IPS-NIHi11 (cell line): ENCODE measurements around the gene STX3.
"Not testable (repeated sequence)": the region's sequence is repeated elsewhere in the genome, so short reads cannot be mapped to it uniquely, and the experiment has no call there.

ENCODE experiments used
- DNase-seq: peaks from one replicate; pipeline ENCODE4 v3.0.0; 2012; ENCODE audit warnings: mixed read lengths, low spot score

Gene STX3

GRCh38 chr11:59758401-59759037, 3.3 kb downstream of the STX3 start:
- DNase-seq: no peak

DNA sequence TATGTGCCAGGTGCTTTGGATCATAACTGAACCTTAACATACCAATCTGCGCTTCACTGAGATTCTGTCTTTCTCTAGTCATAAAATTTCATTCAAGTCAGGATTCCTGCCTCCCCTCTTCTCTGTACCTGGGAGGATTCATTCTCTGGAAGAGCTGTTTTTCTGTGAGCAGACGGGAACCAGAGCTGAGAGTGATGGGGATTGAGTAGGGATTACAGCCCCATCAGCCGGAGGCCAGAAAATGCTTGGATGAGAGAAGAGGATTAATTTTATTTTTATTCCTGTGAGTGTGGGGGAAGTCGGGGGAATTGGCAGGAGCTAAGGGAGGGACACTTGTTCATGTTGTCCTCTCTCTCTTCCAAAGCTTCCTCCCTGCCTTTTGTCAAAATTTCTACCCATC, 4.7 kb downstream of the STX3 start:
- DNase-seq: no peak

- DNase-seq: no peak
Observed at GRCh38 chr11:59760771-59761170, 5.6 kb downstream of the STX3 start.

DNA sequence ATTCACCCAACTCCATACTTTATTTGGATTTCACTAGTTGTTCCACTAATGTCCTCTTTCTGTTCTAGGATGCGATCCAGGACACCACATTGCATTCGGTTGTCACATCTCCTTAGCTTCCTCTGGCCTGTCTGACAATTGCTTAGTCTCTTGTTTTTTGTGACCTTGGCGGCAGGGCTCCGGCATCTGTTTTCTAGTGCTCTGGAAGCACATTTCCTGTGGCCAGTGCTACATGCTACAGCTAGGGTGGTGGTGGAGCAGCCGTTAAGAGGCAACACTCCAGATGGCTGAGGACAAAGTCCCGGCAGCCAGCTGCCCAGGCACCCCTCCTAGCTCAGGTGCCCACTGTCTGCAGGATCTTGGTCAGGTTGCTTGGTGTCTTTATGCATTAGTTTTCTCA, 6.8 kb downstream of the STX3 start:
- no peak for DNase-seq

- DNase-seq: no peak
Observed at GRCh38 chr11:59765068-59765735, 10.0 kb downstream of the STX3 start.

DNA sequence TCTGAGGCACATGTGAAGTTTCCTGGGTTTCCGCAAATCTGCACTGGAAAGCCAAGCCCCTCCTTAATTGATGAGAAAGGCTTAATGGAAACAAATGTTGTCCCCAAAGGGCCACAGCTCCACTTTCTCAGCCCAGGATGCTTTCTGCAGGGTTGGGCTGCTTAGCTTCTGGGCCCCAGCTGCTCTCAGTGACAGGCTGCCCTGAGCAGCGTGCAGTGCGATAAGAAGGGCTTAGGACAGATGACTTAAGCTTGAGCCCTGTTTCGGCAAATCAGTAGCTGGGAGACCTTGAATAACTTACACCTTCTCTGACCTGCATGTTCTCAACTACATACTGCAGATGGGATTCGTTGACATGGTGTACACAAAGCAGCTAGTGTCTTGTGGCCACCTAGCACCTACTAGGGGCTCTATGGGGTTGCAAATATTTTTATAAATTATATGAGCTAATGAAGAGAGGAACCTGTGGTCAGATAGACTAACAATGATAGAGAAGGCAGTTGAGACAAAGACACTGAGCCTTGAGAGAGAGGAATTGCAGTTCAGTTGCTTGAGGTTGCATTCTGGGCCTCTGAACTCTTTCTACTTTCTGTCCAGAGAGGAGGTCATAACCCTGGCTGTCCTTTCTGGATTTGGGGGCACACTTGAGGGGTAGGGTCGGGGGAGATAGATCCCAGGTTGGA, 11.5 kb downstream of the STX3 start:
- DNase-seq: no peak

DNA sequence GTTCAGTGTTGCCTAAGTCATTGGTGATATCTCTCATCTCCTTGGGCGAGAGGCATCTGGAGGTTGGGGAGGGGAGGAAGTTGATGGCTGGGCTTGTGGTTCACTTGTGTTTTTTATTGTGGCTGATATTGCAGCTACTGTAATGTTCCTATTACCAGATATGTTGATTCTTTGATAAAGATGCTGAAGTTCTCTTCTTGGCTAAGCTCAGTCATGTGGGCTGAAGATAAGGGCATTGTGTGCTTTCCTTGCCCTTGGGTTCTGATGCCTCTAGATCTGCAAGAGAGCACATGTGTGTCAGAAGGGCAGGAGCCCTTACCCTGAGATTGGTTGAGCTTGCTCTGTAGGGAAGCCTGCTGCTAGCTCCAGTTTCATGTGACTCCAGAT, 12.0 kb downstream of the STX3 start:
- no peak for DNase-seq

- DNase-seq: no peak
Observed at GRCh38 chr11:59769111-59769510, 13.9 kb downstream of the STX3 start.

GRCh38 chr11:59769828-59770227, 14.7 kb downstream of the STX3 start:
- no peak for DNase-seq

GRCh38 chr11:59770319-59770718, 15.1 kb downstream of the STX3 start:
- no peak for DNase-seq

DNA sequence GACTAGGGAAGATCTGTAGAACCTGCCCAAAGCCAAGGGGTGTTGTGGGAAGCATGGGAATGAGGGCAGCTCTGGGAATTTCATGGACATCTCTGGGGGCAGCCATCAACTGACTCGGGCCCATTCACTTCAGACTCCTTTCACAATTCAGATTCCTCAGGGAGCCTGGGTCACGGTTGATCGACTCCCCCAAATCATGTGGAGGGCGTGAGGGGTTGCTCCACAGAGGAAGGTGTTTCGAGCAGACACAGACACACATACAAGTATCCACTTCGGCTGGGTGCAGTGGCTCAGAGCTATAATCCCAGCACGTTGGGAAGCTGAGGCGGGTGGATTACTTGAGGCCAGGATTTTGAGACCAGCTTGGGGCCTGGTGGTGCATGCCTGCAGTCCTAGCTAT, 15.7 kb downstream of the STX3 start:
- no peak for DNase-seq

GRCh38 chr11:59771605-59772004, 16.4 kb downstream of the STX3 start:
- no peak for DNase-seq

- DNase-seq: no peak
Observed at GRCh38 chr11:59773083-59773440, 17.9 kb downstream of the STX3 start.

DNA sequence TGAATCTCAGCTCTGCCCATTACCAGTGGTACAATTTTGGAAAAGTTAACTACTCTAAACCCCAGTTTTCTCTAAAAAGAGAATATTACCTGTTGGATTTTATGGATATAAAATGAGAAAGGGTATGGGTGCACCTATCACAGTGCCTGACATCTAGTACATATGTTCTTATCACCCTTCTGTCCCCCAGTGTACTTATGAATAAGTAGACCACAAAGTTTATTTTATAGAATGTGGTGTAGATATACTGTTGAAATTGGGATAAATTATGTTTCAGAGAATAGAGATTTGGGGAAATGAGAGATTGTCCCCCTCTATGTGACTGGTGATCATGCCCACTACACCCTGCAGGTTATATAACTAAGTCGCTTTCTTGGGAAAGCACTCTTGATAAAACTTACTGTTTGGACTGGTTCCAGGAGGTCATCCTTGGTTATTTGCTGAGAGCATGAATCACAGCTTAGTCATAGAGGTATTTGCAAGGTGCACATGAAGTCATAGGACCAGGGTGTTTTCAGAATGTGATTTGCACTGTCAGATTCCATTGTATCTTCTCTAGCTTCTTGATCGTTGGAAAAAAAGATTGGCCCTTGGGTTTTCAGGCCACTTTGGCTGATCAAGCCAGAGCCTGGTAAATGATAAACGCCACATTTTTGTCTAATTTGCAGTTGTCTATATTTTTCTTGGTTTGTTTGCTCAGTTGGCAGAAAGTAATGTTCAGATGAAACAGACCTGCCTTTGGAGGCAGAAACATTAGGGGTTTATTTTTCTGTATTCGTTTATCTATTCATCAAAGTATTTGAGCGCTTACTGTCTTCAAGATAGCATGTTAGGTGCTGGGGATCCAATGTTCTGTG, 21.3 kb downstream of the STX3 start:
- no peak for DNase-seq

- DNase-seq: no peak
Observed at GRCh38 chr11:59777104-59777503, 21.9 kb downstream of the STX3 start.

DNA sequence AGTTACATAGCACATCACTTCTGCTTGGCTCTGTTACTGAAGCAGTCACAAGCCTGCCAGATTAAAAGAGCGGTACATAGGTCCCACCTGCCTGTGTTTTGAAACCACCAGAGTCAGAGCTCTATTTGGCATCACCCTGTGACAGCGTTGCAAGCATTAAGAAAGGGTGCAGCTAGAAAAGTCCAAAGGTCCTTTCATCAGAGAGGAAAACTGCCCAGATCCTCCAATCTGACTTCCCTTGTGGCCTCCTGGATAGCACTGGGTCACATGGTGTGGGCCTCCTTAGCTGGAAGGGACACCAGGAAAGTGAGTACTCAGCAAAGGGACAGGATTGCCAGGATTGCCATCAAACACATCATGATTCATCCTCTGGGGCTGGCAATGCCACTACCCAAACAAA, 22.9 kb downstream of the STX3 start:
- DNase-seq: no peak

DNA sequence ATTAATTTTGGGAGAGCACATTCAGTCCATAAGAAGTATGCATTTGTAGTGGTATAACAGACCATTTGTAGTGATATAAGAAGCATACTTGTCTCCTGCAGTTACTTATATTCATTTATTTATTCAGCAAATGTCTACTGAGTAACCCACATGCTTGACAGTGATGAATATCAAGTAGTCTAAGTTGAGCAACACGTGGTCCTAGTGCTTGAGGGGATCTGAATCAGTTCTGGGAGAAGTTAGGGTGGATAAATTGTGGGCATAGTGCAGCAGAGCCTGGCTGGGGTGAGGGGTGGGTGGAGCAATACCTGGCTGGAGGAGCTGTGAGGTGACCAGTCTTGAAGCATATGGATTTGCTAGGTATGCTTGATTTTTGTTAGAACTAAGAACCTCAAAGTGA, 24.3 kb downstream of the STX3 start:
- DNase-seq: no peak

GRCh38 chr11:59782080-59782479, 26.9 kb downstream of the STX3 start:
- no peak for DNase-seq

DNA sequence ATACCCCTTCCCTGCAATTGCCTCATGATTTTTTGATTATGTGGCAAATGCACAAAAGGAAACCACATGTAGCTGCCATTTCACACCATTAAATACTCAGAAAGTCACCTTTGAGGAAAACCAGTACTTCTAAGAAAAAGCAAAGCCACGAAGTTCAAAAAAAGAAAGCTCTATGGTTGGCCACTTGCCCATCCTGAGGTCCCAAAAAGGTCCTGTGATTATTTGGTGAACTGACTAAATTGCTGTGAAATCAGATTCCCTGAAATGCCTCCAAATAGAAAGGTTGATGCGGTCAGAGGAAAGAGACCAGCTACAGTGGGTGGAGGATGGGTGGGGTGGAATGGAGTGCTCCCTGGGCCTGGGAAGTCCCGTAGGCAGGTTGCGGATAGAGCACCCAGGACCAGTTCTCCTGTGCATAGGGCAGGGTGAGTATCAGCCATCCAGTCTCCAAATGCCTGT, 28.5 kb downstream of the STX3 start:
- DNase-seq: no peak

DNA sequence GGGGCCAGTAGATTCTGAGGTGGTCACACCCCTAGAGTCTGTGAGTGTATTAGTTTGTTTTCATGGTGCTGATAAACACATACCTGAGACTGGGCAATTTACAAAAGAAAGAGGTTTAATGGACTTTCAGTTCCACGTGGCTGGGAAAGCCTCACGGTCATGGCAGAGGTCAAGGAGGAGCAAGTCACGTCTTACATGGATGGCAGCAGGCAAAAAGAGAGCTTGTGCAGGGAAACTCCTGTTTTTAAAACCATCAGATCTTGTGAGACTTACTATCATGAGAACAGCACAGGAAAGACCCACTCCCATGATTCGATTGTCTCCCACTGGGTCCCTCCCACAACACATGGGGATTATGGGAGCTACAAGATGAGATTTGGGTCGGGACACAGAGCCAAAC, 29.3 kb downstream of the STX3 start:
- not testable (repeated sequence) for DNase-seq

GRCh38 chr11:59785818-59786217, 30.6 kb downstream of the STX3 start:
- DNase-seq: no peak

DNA sequence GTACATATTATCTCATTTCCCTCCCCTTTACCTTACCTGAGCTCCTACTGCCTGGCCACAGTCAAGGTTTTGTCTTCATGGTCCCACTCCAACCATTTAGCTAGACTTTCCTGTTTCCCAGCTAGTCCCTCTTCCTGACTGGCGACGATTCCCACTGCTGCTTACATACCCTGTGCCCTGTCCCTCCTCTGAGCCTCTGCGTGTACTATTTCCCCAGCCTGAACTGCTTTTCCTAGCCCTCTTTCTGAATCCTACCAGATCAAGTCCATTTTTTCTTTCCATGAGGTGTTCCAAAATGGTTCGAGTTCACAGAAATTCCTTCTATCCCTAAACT, 32.0 kb downstream of the STX3 start:
- no peak for DNase-seq

GRCh38 chr11:59787816-59788215, 32.6 kb downstream of the STX3 start:
- DNase-seq: no peak
